Measurements from ENCODE around the gene IFNA6. TPM values are rescaled to one million over a fixed set of nuclear protein-coding genes. Genes with fewer than 3 reads are reported as not detected.
A peak's percentile ranks its signal among the peaks of the same experiment; 100 is the strongest.

IFNA6 gene
- total RNA-seq, 2 experiments from 2014 or later, result not detected

GRCh38 chr9:21395778-21396717 is 45.4 kb upstream of the IFNA6 start:
- ChIA-PET CTCF (interaction anchor here (0.6 to 2.9 kb wide), 22 partner anchors 9 to 392 kb away, joined by 3 to 34 read pairs (median 4); partner anchors contain the start of gene KLHL9), POLR2A (interaction anchor here (1.0 to 2.4 kb wide), 5 partner anchors 60 to 201 kb away, joined by 3 to 17 read pairs (median 4); partner anchors contain the start of gene KLHL9)
- DNase-seq (peak; percentile 28 to 76 (median 51)), ATAC-seq (ENCODE audit: poor library complexity) (peak; percentile 76)
- Histone ChIP-seq H3K36me3 (ENCODE audit: insufficient read depth, low read length) (no peaks in the 10 kb centered on the region), H3K4me3 (ENCODE audit: low read length) (peak overlapping the region; percentile 39), H3K9me3 (ENCODE audit: control insufficient read depth in 1 of 2, insufficient read depth in 1 of 2, low read length in 2 of 2) (no peaks in the 10 kb centered on the region), H3K4me1 (ENCODE audit: insufficient read depth, low read length) (peaks cover 8% of the 10 kb centered on the region), H3K27ac (ENCODE audit: low read depth in 1 of 2, low read length in 2 of 2) (no peak overlapping the region), H3K27me3 (ENCODE audit: control insufficient read depth in 1 of 2, insufficient read depth in 2 of 2, low read length in 2 of 2) (peaks cover 11 to 35% of the 10 kb centered on the region in 2 experiments)
- Mint-ChIP-seq H3K27ac (no peak overlapping the region), H3K27me3 (peaks cover 70% of the 10 kb centered on the region), H3K4me3 (peak overlapping the region; percentile 66), H3K9me3 (no peaks in the 10 kb centered on the region), H3K4me1 (ENCODE audit: low read depth) (peaks cover 9% of the 10 kb centered on the region), H3K36me3 (ENCODE audit: low read depth) (no peaks in the 10 kb centered on the region)
- intact Hi-C loops (cut with DNase I, micrococcal nuclease), result loop anchor here (1.0 to 10.0 kb wide), 3 partner anchors 70 to 405 kb away; no protein-coding TSS in a partner anchor
- peak; percentile 95 for TF ChIP-seq CTCF (IDR thresholded peaks at IDR 0.05)

- peak in 2 of 14 experiments; percentile 33 to 49 for DNase-seq
Observed at GRCh38 chr9:21392270-21392669, 41.6 kb upstream of the IFNA6 start.

More at GRCh38 chr9:21392270-21392669, 41.6 kb upstream of the IFNA6 start:
- Mint-ChIP-seq H3K36me3 (ENCODE audit: low read depth) (no peaks in the 10 kb centered on the region), H3K27me3 (peaks cover 64% of the 10 kb centered on the region), H3K9me3 (no peaks in the 10 kb centered on the region), H3K4me1 (ENCODE audit: low read depth) (peaks cover 9% of the 10 kb centered on the region), H3K27ac (no peak overlapping the region), H3K4me3 (no peak overlapping the region)
- intact Hi-C loops (cut with DNase I, micrococcal nuclease), result loop anchor here in 1 of 2 experiments (10.0 kb wide), 1 partner anchor 197 kb away; no protein-coding TSS in a partner anchor
- Histone ChIP-seq H3K27me3 (ENCODE audit: control insufficient read depth in 1 of 2, insufficient read depth in 2 of 2, low read length in 2 of 2) (peaks cover 8 to 25% of the 10 kb centered on the region in 2 experiments), H3K4me3 (ENCODE audit: low read length) (no peak overlapping the region), H3K4me1 (ENCODE audit: insufficient read depth, low read length) (peaks cover 8% of the 10 kb centered on the region), H3K27ac (ENCODE audit: low read depth in 1 of 2, low read length in 2 of 2) (no peak overlapping the region), H3K9me3 (ENCODE audit: control insufficient read depth in 1 of 2, insufficient read depth in 1 of 2, low read length in 2 of 2) (no peaks in the 10 kb centered on the region), H3K36me3 (ENCODE audit: insufficient read depth, low read length) (no peaks in the 10 kb centered on the region)
- POLR2A ChIA-PET, result interaction anchor here (1.2 to 1.7 kb wide), 2 partner anchors 11 to 57 kb away, joined by 3 to 9 read pairs; partner anchors contain the start of gene KLHL9
- peak; percentile 79 for ATAC-seq (ENCODE audit: poor library complexity)
- CTCF ChIA-PET, result interaction anchor here (1.1 to 1.5 kb wide), 5 partner anchors 10 to 156 kb away, joined by 3 to 5 read pairs (median 5); no protein-coding TSS in a partner anchor
- TF ChIP-seq CTCF (IDR thresholded peaks at IDR 0.05), result no peak
